Kidney capillary endothelial cell (primary cell): ENCODE results near the gene POTEH.
"Not testable (repeated sequence)": the region's sequence is repeated elsewhere in the genome, so short reads cannot be mapped to it uniquely, and the experiment has no call there.

Experiments
- DNase-seq: peaks from one replicate; pipeline ENCODE4 v3.0.0-alpha.2; 2018; ENCODE audit warnings: low spot score

The POTEH gene

GRCh38 chr22:15689749-15690125 is at the start of gene POTEH:
POTEH (plus strand) TSS chr22:15690026; CDS start chr22:15690078, 52 bp downstream.
- not testable (repeated sequence) for DNase-seq

- DNase-seq = not testable (repeated sequence)
Measured at GRCh38 chr22:15642288-15642861, 47.5 kb upstream of the POTEH start.

- not testable (repeated sequence) for DNase-seq
Measured at GRCh38 chr22:15651954-15652353, 37.9 kb upstream of the POTEH start.

GRCh38 chr22:15652738-15653137 is 37.1 kb upstream of the POTEH start:
- not testable (repeated sequence) for DNase-seq

- not testable (repeated sequence) for DNase-seq
Measured at GRCh38 chr22:15653241-15653640, 36.6 kb upstream of the POTEH start.

GRCh38 chr22:15661102-15661501 is 28.7 kb upstream of the POTEH start:
- not testable (repeated sequence) for DNase-seq

GRCh38 chr22:15664682-15665081 is 25.1 kb upstream of the POTEH start:
- not testable (repeated sequence) for DNase-seq

GRCh38 chr22:15665478-15665877 is 24.3 kb upstream of the POTEH start:
- DNase-seq = not testable (repeated sequence)

- not testable (repeated sequence) for DNase-seq
Measured at GRCh38 chr22:15669430-15669829, 20.4 kb upstream of the POTEH start.

- DNase-seq = not testable (repeated sequence)
Measured at GRCh38 chr22:15679702-15680101, 10.1 kb upstream of the POTEH start.

- DNase-seq = not testable (repeated sequence)
Measured at GRCh38 chr22:15684115-15684514, 5.7 kb upstream of the POTEH start.

GRCh38 chr22:15684695-15685094 is 5.1 kb upstream of the POTEH start:
- not testable (repeated sequence) for DNase-seq

GRCh38 chr22:15685641-15686040 is 4.2 kb upstream of the POTEH start:
- not testable (repeated sequence) for DNase-seq

- not testable (repeated sequence) for DNase-seq
Measured at GRCh38 chr22:15687086-15687485, 2.7 kb upstream of the POTEH start.

GRCh38 chr22:15687676-15688075 is 2.1 kb upstream of the POTEH start:
- DNase-seq = not testable (repeated sequence)

GRCh38 chr22:15688090-15688489 is 1.7 kb upstream of the POTEH start:
- not testable (repeated sequence) for DNase-seq

- not testable (repeated sequence) for DNase-seq
Measured at GRCh38 chr22:15689012-15689748, 646 bp upstream of the POTEH start.

- DNase-seq = not testable (repeated sequence)
Measured at GRCh38 chr22:15713600-15713999, 23.8 kb downstream of the POTEH start.

- DNase-seq = not testable (repeated sequence)
Measured at GRCh38 chr22:15714125-15714524, 24.3 kb downstream of the POTEH start.

- not testable (repeated sequence) for DNase-seq
Measured at GRCh38 chr22:15721884-15722283, 32.1 kb downstream of the POTEH start.

- DNase-seq = not testable (repeated sequence)
Measured at GRCh38 chr22:15729209-15729917, 39.5 kb downstream of the POTEH start.

- not testable (repeated sequence) for DNase-seq
Measured at GRCh38 chr22:15731023-15731422, 41.2 kb downstream of the POTEH start.

GRCh38 chr22:15734411-15734810 is 44.6 kb downstream of the POTEH start:
- DNase-seq = not testable (repeated sequence)
